ENCODE measurements around the gene TMEM204.

- no peak for TF ChIP-seq POLR2A (IDR thresholded peaks at IDR 0.05)
- no peak for TF ChIP-seq CTCF (IDR thresholded peaks at IDR 0.05)
Measured at GRCh38 chr16:1536601-1537000, 3.1 kb downstream of the TMEM204 start.
